HG02852 (cell line): ENCODE results near the gene DUXA.
"Not testable (repeated sequence)": the region's sequence is repeated elsewhere in the genome, so short reads cannot be mapped to it uniquely, and the experiment has no call there.

Experiments used
- ATAC-seq: cut with Tn5 transposase; IDR thresholded peaks from one replicate; pipeline ENCODE4 v1.9.1; 2021; ENCODE audit warnings: mild to moderate bottlenecking, moderate library complexity; ENCODE audit not compliant: unreplicated experiment

The DUXA gene

DNA sequence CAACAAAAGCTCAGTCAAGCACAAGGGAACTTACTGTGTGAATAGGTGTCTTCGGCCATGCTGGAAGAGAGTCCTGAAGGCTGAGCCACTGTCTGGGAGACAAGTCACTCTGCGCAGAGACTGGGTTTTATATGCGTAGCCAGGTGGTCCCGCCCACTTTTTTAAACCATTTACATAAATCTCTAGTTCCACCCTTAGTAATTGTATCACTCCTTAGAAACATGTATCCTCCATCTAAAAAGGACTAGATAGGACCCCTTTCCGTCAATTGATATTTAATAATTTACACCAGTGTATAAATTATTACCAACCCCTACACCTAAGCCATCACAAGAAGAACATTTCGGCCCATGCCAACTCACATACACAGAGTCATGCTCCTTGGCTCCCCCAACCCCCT lies at the start of gene DUXA:
DUXA (minus strand) TSS at position 101 of the 400 bp plus-strand sequence; CDS start at position 59, 42 bp downstream.
- no peak for ATAC-seq

DNA sequence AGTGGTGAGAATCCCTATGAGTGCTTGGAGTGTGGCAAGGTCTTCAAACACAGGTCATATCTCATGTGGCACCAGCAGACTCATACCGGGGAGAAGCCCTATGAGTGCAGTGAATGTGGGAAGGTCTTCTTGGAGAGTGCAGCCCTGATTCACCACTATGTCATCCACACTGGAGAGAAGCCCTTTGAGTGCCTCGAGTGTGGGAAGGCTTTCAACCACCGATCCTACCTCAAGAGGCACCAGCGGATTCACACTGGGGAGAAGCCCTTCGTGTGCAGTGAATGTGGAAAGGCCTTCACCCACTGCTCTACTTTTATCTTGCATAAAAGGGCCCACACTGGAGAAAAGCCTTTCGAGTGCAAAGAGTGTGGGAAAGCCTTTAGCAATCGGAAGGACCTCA lies 44.8 kb upstream of the DUXA start:
- no peak for ATAC-seq

DNA sequence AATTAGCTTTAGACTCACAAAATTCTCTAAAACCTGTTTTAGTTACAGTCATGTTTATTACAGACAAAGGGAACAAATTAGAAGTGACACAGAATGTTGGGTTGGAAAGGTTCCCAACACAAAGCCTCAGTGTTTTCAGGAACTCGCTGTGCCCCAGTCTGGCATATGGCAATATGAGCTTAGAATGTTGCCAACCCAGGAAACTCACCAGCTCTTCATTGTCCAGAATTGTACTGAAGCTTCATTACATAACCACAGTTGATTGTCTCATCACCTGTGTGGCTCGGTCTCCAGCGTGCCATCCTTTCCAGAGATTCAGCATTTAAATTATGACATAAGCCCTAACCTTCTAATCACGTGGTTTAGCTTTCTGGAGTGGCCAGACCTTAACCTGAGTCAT lies 43.1 kb upstream of the DUXA start:
- ATAC-seq, result no peak

DNA sequence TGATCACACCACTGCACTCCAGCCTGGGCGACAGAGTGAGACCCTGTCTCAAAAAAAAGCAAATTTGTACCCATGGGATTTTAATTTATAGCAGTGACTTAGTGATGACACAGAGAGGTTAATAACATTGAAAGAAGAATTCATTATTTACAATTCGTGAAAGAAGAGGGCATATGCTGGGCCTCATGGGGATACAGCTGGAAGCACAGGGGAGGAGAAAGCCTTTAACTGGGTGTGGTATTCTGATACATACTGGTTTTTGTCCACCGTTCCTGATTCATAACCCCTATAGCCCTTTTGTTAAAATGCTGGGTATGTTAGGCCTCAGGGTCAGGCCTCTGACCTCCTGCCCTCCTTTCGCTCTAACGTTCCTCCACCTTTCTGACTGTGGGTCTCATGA lies 34.9 kb upstream of the DUXA start:
- no peak for ATAC-seq

DNA sequence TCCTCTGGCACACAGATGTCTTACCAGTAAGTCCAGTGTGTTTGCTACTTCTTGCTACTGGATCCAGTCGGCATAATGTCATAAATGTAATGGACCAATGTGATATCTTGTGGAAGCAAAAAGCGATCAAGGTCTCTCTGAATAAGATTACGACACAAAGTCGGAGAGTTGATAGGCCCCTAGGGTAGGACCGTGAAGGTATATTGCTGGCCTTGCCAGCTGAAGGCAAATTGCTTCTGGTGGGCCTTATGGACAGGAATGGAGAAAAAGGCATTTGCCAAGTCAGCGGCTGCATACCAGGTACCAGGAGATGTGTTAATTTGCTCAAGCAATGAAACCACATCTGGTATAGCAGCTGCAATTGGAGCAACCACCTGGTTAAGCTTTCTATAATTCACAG lies 30.6 kb upstream of the DUXA start:
- not testable (repeated sequence) for ATAC-seq

DNA sequence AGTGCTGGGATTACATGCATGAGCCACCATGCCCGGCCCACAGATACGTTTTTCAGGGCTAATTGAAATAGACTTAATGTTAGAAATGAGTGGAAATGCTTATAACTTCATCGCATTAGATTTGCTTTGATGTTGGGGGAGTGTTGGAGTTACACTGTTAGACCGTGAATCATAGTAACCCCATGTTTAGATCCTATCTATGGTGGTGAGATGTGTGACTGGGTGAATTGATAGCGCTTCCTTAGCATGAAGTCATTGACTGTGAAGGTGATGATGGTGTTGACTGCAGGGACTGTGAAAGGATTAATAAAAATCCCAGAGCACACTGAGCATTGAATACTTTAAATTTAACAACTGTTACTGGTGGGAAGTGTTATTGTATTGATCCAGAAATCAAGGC lies 25.7 kb upstream of the DUXA start:
- no peak for ATAC-seq

DNA sequence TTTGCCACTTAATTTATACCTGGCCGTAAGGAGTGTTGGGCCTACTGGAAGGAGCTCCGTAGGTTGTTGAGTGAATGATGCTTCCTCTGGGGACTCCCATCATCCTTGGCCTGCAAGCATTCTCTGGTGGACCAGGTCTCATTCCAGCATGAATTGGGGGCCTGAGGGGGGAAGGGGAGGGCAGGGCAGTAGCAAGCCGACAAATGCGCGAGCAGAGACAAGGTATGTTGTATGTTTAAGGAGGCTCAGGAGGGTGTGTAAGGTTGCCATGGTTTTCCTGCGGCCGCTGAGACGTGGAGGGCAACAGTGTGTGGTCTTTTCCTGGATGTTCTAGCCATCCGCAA lies 24.8 kb upstream of the DUXA start:
- peak; percentile 7 for ATAC-seq

DNA sequence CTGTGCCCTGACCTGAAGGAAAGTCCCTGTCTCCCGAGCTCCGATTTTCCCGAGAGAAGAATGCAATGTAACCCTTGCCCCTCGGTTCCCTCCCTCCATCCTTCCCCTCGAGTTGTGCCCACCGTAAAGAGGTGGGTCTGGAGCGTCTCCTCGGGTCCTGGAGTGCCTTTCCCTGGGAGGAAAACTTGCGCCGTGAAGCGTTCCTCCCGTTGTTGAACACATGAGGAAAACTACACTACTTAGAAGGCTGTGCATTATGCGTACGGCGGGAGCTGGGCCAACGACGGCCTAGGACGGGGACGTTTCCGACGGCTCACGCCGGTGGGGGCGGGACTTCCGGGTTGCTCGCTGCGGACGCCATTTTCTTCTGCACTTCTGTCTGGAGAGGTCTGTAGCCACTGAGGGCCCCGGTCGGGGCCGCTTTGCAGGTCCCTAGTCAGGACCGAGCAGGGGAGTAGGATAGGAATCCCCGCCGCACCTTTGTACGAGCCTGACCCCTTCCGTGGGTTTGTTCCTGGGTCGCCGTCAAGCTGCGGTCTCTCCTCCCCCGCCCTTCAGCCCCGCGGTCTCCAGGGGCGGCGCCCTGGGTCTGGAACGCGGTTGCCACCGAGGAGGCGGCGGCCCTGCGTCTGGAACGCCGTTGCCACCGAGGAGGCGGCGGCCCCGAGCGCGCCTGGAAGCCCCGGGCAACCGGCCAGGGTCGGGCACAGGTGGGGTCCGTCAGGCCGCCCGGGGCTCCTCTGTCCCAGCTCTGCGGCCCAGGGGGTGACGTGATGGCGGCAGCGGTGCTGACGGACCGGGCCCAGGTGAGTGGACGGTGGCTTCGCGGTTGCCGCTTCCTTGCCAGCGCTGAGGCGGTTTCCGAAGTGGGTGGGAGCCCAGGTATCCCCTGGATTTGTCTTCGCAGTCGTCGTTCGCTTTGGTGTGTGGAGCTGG lies 24.1 kb upstream of the DUXA start, which contains the start of gene ZNF264:
ZNF264 (plus strand) TSS at position 360 of the 936 bp plus-strand sequence; CDS start at position 774, 414 bp downstream.
- peak; percentile 96 for ATAC-seq

DNA sequence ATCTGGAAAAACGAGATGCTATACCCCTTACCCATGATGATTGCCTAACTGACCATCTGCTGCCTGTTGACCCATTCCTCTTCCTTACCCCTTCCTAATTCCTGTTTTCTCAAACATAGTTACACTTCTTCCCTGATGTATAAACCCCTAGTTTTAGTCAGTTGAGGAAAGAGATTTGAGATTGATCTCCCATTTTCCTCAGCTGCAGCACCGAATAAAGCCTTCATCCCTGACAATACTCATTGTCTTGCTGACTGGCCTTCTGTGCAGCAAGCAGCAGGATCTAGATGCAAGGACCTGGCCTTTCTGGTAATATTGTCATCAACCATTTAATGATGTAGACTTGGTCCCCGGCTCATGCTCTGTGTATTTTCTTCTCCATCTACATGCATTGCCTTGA lies 23.0 kb upstream of the DUXA start:
- no peak for ATAC-seq

DNA sequence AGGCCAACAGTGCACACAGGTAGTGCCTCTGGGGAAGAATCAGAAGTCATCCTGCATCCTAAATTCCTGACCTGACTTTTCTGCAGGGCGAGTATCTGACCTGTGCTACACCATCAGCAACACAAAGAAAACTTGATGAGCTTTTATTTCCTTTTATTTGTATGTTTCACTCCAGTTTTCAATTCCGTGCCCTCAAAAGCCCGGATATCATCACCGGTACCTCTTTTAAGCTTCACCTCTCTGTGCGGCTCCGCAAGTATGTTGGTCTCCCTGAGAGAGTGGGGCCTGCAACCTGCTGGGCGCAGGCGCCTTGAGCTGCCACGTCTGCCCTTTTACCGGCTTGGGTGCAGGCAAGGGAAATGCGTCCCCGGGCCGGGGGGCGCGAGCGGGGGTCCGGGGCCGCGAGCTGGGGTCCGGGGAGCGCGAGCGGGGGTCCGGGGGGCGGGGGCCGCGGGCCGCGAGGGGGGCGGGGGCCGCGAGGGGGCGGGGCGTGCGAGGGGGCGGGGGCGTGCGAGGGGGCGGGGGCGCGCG lies 4.3 kb upstream of the DUXA start:
- ATAC-seq, result no peak

DNA sequence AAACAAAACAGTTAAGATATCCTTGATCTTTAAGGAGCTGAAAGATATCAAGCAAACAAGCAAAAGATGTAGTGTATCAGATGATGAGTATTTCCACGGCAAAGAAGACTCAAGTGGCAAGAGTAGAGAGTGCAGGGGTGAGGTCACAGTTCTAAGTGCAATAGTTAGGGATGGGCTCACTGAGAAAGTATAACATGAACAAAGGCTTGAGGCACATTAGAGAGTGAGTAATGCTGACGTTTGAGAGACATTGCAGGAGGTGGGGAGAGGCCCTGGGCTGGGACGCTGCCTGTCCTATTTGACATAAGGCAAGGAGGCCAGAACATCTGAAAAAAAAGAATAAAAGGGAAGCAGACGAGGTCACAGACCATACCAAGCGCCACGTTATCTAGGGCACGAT lies 1.4 kb downstream of the DUXA start:
- no peak for ATAC-seq

DNA sequence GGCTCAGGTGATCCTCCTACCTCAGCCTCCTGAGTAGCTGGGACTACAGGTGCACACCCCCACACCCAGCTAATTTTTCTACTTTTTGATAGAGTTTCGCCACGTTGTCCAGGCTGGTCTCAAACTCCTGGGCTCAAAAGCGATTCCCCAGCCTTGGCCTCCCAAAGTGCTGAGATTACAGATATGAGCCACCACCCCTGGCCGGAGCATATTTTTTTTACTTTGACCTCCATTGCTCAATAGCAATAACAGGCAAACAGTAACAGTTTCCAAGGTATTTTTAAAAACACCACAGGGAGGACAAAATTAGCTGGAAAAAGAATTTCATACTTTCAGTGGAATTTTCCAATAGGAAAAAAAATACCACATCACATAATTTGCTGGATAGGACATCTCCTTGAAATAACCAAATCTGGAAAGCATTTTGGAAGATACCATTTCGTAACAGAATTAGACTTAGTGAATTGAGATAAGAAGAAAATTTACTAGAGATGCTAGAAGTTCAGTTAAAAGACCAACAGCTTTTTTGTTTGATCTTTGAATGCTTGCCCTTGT lies 5.2 kb downstream of the DUXA start:
- no peak for ATAC-seq

DNA sequence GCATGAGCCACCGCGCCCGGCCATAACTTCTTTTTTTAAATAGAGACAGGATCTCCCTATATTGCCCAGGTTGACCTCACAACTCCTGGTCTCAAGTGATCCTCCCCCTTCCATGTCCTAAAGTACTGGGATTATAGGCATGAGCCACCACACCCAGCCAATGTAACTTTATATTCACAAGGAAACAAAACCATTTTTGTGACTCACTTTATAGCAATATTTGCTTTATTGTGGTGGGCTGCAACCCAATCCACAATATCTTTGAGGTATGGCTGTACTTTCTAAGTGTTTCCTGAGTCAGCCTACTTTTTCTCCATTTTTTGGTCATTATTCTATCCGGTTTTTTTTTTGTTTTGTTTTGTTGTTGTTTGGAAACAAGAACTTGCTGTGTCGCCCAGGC lies 14.4 kb downstream of the DUXA start:
- no peak for ATAC-seq

DNA sequence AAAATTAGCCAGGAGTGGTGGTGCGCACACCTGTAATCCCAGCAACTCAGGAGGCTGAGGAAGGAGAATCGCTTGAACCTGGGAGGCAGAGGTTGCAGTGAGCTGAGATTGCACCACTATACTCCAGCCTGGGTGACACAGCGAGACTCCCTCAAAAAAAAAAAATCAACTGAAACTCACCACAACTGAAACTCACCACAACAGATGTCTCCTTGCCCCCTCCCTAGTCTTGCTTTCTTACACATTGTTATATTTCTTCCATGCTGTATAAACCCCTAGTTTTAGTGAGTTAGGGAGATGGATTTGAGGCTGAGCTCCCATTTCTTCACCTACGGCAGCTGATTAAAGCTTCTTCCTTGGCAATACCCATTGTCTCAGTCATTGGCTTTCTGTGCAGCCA lies 25.6 kb downstream of the DUXA start:
- ATAC-seq, result no peak

DNA sequence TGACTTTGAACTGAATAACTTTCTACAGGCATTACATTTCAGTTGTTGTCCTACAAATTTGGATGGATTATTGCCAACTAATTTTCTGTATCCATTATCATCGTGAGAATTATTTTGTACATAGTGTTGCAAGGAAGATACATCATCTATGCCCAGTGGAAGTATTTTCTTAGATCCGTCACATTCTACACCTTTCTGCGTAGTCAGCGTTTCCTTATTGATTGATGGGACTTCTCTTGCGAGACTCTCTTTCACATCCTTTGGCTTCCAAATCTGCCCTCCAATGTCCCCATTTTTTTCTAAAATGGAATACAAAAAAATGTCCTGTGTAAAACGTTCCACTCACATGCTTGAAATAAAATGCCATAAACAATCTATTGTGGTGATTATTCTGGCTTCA lies 31.5 kb downstream of the DUXA start:
- no peak for ATAC-seq

DNA sequence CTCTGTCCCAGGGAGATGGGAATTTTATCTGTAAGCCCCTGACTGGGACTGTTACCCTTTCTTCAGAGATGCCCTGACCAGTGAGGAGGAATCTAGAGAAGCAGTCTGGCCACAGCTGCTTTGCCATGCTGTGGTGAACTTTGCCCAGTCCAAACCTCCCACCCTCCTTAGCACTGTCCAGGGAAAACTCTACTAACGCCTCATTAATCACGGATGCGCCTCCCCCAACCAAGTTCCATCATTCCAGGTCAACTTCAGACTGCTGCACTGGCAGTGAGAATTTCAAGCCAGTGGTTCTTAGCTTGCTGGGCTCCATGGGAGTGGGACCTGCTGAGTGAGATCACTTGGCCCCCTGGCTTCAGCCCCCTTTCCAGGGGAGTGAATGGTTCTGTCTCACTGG lies 39.9 kb downstream of the DUXA start:
- ATAC-seq, result not testable (repeated sequence)

DNA sequence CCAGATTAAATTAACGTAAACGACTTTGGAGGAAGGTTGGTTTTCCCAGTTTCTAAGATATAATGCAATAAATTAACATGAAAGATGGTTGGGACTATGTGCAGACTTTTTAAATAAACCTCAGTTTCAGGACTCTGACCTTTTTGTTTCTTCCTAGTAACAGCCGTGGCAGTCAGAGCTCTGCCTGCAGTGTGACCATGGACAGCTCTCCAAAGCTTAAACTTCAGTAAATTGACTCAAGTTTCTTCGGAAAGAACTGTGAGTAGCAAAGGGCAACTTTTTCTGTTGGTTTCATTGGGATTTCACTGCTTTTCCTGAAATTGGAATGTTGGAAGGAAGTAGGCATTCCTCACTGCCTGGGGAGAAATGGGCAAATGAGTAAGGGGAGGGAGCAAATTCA lies 43.4 kb downstream of the DUXA start:
- no peak for ATAC-seq

DNA sequence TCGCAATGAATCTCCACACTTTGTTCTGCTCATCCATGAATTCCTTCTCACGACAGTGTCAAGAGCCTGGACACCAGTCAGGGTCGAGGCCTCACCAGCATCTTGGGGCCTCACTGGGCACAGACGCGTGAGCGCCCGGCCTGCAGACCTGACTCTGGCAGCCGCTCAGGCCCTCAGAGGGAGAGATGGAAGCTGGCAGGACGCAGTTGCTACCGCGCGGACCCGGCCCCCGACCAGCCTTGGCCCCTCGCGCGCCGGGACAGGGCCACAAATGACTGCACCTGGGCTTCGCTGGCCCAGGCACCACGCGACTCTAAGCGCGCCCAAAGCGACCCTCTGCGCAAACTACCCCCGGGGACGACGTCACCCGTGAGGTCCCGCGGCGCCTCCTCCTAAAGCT lies 48.4 kb downstream of the DUXA start:
- no peak for ATAC-seq

DNA sequence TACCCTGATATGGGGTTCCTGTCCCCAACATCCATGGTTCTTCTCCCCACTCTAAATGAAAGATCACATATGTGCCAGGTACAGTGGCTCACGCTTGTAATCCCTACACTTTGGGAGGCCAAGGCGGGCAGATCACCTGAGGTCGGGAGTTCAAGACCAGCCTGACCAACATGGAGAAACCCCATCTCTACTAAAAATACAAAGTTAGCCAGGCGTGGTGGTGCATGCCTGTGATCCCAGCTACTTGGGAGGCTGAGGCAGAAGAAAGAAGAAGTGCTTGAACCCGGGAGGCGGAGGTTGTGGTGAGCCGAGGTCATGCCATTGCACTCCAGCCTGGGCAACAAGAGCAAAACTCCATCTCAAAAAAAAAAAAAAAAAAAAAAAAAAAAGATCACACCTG lies 53.8 kb downstream of the DUXA start:
- ATAC-seq, result not testable (repeated sequence)

DNA sequence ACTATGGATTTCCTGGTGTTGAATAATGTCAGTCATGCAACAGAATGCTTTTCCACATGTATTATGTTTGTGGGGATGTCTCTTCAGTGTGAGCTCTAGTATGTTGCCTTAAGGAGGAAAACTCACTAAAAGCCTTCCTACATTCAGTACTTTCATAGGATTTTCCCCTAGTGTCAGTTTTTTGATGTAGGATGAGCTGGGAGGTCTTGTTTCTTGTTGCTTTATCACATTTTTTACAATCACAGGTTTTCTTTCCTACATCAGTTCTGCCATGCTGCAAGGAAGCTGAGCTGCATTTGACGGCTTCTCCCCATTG lies 56.0 kb downstream of the DUXA start:
- no peak for ATAC-seq

DNA sequence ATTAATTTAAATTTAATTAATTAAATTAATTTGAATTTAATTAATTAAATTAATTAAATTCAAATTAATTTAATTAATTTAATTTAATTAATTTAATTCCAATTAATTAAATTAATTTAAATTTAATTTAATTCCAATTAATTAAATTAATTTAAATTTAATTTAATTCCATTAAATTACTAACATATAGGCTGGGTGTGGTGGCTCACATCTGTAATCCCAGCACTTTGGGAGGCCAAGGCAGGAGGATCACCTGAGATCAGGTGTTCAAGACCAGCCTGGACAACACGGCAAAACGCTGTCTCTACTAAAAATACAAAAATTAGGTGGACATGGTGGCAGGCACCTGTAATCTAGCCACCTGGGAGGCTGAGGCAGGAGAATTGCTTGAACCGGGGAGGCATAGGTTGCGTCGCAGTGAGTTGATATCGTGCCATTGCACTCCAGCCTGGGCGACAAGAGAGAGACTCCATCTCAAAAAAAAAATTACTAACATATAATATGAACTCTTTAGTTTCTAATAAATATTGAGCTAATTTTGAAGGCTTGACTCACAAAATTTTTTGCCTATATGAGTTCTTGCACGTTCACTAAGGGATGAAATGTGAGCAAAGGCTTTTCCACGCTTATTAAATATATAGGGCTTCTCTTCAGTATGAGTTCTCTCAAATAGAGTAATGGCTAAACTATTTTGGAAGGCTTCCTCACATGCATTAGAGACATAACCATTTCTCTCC lies 56.5 kb downstream of the DUXA start:
- ATAC-seq, result no peak
